Memory B cell (primary cell): Measurements from ENCODE around the gene NPHP4.

Source experiments
- ATAC-seq: fragments of 150-1000 bp; cut with Tn5 transposase; 2 replicates; pipeline ENCODE4 v1.10.0; 2021; ENCODE audit warnings: low read depth, mild to moderate bottlenecking, moderate library complexity
- DNase-seq, 2 donors: peaks; one replicate each; pipeline ENCODE4 v3.0.0; 2022; ENCODE audit warnings: low spot score in 2 of 2
- H3K27ac Mint-ChIP-seq: one replicate; pipeline ENCODE4 v1.8.0; 2022; ENCODE audit warnings: mild to moderate bottlenecking, moderate library complexity, mixed read lengths
- H3K27me3 Mint-ChIP-seq: one replicate; pipeline ENCODE4 v1.8.0; 2022; ENCODE audit warnings: mixed read lengths
- H3K36me3 Mint-ChIP-seq: one replicate; pipeline ENCODE4 v1.8.0; 2022; ENCODE audit warnings: mild to moderate bottlenecking, mixed read lengths
- H3K4me1 Mint-ChIP-seq: one replicate; pipeline ENCODE4 v1.8.0; 2022; ENCODE audit warnings: mixed read lengths
- H3K4me3 Mint-ChIP-seq: one replicate; pipeline ENCODE4 v1.8.0; 2022; ENCODE audit warnings: mild to moderate bottlenecking, moderate library complexity, mixed read lengths
- H3K9me3 Mint-ChIP-seq: one replicate; pipeline ENCODE4 v1.8.0; 2022; ENCODE audit warnings: mixed read lengths

The NPHP4 gene

DNA sequence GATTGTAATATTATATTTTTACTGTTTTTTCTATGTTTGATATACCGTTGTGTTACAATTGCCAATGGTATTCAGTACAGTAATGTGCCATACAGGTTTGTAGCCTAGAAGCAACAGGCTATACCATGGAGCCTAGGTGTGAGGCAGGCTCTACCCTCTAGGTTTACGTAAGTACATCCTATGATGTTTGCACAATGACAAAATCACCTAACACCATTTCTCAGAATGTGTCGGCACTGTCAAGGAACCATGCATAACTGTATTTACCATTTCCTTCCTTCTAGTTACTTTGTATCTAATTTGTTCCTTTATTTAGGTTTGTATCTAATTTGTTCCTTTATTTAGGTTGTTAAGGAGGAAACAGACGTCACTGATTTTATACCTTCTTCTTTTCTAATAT lies 9.9 kb downstream of the NPHP4 start:
- H3K4me1 Mint-ChIP-seq = peaks cover 15% of the 10 kb centered on the region

GRCh38 chr1:5981009-5981380 lies 11.2 kb downstream of the NPHP4 start:
- H3K4me3 Mint-ChIP-seq = no peak overlapping the region
- H3K36me3 Mint-ChIP-seq = peaks cover 2% of the 10 kb centered on the region
- ATAC-seq = no peak
- DNase-seq = no peak
- H3K27me3 Mint-ChIP-seq = no peaks in the 10 kb centered on the region
- no peak overlapping the region for H3K27ac Mint-ChIP-seq
- H3K9me3 Mint-ChIP-seq = no peaks in the 10 kb centered on the region
- peaks cover 16% of the 10 kb centered on the region for H3K4me1 Mint-ChIP-seq

More for the DNA sequence above, 9.9 kb downstream of the NPHP4 start:
- ATAC-seq (no peak), DNase-seq (no peak)
- Mint-ChIP-seq H3K27ac (no peak overlapping the region), H3K9me3 (no peaks in the 10 kb centered on the region), H3K4me3 (no peak overlapping the region), H3K27me3 (no peaks in the 10 kb centered on the region), H3K36me3 (peaks cover 1% of the 10 kb centered on the region)

DNA sequence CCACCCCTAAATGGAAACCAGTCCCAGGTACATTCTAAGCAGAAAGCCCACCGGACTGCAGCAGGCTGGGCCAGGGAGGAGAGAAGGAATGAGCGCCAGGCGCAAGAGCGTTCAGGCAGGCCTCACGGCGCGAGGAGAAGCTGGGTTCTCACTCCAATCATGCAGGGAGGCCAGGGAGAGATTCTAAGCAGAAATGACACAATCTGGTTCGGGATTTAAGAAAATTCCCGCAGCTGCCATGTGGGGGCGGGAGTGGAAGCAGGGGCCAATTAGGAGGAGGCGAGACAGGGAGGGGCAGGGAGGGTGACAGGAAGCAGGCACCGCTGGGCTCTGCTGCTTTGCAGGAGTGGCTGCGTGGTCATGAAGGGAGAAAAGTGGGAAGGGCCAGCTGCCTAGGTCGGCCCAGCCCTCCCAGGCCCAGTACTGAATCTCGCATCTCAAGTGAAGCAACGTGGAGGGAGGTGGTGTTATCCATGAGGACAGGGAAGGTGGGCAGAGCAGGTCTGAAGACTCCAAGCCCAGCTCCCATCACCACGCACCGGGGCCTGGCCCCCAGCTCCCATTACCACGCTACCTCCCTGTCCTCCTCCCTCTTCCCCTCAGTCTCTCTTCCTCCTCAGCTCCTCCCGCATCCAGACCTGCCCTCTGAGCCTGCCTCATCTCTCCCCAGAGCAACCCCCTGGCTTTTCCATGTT lies 11.8 kb downstream of the NPHP4 start:
- peaks cover 2% of the 10 kb centered on the region for H3K36me3 Mint-ChIP-seq
- ATAC-seq (no peak), DNase-seq (no peak)
- no peak overlapping the region for H3K4me3 Mint-ChIP-seq
- H3K4me1 Mint-ChIP-seq = peaks cover 16% of the 10 kb centered on the region
- no peaks in the 10 kb centered on the region for H3K27me3 Mint-ChIP-seq
- H3K27ac Mint-ChIP-seq = no peak overlapping the region
- H3K9me3 Mint-ChIP-seq = no peaks in the 10 kb centered on the region

GRCh38 chr1:5979536-5980313 lies 12.5 kb downstream of the NPHP4 start:
- ATAC-seq (no peak), DNase-seq (no peak)
- Mint-ChIP-seq H3K36me3 (peaks cover 2% of the 10 kb centered on the region), H3K27ac (no peak overlapping the region), H3K27me3 (no peaks in the 10 kb centered on the region), H3K9me3 (no peaks in the 10 kb centered on the region), H3K4me3 (no peak overlapping the region), H3K4me1 (peaks cover 16% of the 10 kb centered on the region)

- H3K4me3 Mint-ChIP-seq = no peak overlapping the region
- H3K9me3 Mint-ChIP-seq = no peaks in the 10 kb centered on the region
- H3K27ac Mint-ChIP-seq = no peak overlapping the region
- peaks cover 16% of the 10 kb centered on the region for H3K4me1 Mint-ChIP-seq
- ATAC-seq (no peak), DNase-seq (no peak)
- H3K27me3 Mint-ChIP-seq = no peaks in the 10 kb centered on the region
- peaks cover 2% of the 10 kb centered on the region for H3K36me3 Mint-ChIP-seq
These were observed 13.8 kb downstream of the NPHP4 start for GRCh38 chr1:5978452-5978851.

DNA sequence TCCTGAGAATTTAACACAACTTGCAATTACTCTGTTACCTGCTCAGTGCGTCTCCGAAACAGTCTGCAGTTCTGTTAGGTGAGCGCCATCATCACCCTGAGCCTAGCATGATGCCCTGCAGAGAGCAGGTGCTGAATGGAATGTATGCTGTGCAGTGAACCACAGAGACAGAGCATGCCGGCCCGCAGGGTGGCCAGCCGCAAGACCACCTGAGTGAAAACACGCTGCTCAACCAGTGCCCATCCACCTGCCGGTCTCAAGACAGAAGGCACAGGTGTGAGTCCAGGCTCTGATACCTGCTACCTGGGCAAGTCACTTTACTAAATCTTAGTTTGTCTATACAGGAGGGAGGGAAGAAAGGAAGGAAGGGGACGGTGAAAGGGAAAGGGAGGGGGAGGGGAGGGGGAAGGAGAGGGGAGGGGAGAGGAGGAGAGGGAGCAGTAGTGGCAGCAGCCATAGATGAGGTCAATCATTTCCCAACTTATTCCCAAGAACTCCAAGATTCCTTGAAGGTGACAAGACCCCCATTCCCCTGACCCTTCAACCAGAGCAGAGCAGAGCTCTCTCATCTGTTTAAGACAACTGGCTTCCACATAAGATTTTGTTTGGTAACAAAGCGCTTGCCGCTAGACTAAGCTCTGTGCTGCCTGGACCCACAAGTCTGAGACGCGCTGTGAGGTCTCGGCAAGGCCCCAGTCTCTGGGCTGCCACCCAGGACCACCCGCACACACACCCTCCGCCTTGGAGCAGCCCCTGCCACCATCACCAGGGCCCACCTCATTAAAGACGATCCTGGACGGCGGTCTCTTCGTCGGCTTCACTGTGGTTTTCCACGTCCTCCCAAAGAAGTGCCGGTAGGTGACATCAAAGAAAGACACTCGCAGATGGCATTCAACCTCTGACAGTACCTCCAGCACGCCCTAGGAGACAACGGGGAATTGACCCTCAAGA lies 14.5 kb downstream of the NPHP4 start:
- peaks cover 16% of the 10 kb centered on the region for H3K4me1 Mint-ChIP-seq
- H3K9me3 Mint-ChIP-seq = no peaks in the 10 kb centered on the region
- H3K36me3 Mint-ChIP-seq = peaks cover 2% of the 10 kb centered on the region
- H3K27ac Mint-ChIP-seq = peak overlapping the region; percentile 68
- H3K4me3 Mint-ChIP-seq = no peak overlapping the region
- ATAC-seq (no peak), DNase-seq (no peak)
- no peaks in the 10 kb centered on the region for H3K27me3 Mint-ChIP-seq

DNA sequence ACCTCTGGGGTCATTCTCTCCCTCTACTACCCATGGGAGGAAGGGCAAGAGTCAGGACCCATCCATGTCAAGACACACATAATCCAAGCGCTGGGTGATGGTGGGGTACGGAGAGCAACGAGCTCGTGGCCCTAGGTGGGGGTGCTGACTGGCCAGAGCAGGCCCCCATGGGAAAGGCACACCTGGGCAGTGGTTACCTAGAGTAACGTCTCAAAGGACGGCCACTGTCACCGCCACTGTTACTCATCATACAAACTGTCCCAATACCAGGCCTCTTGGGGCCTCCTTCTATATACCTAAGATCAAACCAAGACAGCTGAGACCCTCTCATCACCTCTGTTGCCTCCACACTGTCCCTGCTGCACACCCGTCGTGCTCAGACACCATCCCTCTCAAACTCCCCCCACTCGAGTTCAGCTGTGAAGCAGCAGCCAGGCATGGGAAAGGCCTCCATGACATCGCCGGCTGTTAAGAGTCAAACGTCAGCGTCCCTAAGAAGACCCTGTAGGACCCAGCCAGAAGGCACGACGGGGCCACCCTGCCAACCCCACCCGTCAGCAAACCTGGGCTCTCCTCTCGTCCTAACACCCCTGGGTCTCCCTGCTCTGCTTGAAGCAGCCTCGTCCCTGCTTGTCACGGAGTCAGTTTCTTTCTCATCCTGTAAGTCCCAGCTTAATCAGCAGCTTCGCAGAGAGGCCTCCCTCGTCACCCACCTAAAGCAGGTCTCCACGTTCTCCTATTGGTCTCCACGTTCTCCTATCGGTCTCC lies 15.3 kb downstream of the NPHP4 start:
- Mint-ChIP-seq H3K27me3 (no peaks in the 10 kb centered on the region), H3K4me3 (no peak overlapping the region), H3K4me1 (peaks cover 16% of the 10 kb centered on the region), H3K9me3 (no peaks in the 10 kb centered on the region), H3K36me3 (peaks cover 2% of the 10 kb centered on the region), H3K27ac (no peak overlapping the region)
- DNase-seq (no peak), ATAC-seq (no peak)

DNA sequence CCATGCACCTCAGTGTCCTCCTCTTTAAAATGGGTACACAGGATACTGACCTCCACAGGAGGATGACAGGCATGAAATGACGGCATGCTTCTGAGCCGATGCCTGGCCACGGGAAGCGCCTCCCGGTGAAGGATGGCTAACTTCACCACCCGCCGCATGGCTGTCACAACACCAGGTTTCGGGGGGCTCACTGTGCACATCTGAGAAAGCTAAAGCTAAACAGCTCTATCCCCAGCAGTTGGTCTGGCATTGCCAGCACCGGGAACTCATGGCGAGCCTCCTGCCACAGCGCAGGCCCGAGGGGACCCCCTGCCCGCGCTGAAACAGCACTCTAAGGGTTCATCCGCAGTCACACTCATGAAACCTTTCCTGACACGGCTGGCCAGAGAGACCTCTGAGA lies 16.0 kb downstream of the NPHP4 start:
- Mint-ChIP-seq H3K9me3 (no peaks in the 10 kb centered on the region), H3K36me3 (peaks cover 2% of the 10 kb centered on the region), H3K4me1 (peaks cover 16% of the 10 kb centered on the region), H3K4me3 (no peak overlapping the region), H3K27me3 (no peaks in the 10 kb centered on the region), H3K27ac (no peak overlapping the region)
- DNase-seq = no peak
- no peak for ATAC-seq

DNA sequence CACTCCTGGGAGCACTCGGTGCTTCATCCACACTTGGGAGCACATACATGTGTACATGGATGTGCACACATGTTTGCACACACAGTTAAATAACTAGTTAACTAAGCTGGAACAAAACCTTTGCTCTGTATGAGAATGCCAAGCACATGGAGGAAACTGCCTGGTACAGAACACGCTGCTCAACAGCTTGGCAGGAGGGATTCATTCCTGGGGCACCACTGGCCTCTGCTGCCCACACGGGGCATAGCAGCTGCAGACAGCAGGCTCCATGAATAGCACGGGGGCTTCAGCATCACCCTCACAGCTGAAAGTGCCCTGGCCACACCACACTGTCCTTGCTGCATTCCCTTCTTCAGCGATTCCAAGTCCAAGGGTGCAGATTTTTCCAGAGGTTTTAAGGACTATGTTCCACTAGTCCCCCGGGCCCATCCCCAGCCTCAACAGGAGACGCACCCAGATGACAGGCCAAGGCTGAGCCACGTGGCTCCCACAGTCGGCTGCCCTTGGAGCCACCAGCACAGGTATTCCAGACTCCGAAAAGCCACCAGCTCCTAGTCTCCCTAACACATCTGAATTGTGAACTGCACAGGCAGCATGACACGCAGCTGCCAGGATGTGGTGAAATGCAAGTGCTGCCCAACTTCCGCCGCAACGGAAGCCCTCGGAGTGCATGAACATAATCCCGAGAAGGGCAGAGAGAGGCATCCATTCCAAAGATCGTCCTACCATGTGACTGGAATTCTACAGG lies 16.9 kb downstream of the NPHP4 start:
- H3K4me3 Mint-ChIP-seq = no peak overlapping the region
- peaks cover 2% of the 10 kb centered on the region for H3K36me3 Mint-ChIP-seq
- ATAC-seq (peak; percentile 78), DNase-seq (peak; percentile 28 to 50)
- H3K9me3 Mint-ChIP-seq = no peaks in the 10 kb centered on the region
- H3K4me1 Mint-ChIP-seq = peaks cover 10% of the 10 kb centered on the region
- no peaks in the 10 kb centered on the region for H3K27me3 Mint-ChIP-seq
- no peak overlapping the region for H3K27ac Mint-ChIP-seq

- Mint-ChIP-seq H3K9me3 (no peaks in the 10 kb centered on the region), H3K4me1 (peaks cover 8% of the 10 kb centered on the region), H3K36me3 (peaks cover 2% of the 10 kb centered on the region), H3K27ac (no peak overlapping the region), H3K27me3 (no peaks in the 10 kb centered on the region), H3K4me3 (no peak overlapping the region)
- ATAC-seq (no peak), DNase-seq (no peak)
These were observed 17.6 kb downstream of the NPHP4 start for GRCh38 chr1:5974631-5975030.

DNA sequence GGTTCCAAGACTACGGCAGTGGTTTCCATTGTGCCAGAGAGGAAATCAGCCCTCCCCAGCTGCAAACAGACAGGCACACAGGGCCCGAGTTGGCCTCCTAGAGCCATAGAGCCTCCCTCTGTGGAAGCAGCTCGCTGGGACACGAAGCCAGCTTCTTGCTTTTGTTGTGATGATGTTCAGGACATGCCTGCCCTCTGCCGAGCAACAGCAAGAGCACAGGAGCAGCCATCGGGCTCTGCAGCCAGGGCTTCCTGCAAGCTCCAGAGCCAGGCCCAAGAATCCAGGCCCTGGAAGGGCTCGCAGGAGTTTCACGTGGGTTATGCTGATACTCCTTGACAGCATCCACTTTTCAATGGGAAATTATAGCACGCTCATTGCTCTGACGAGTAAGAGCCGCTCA lies 18.5 kb downstream of the NPHP4 start:
- Mint-ChIP-seq H3K9me3 (no peaks in the 10 kb centered on the region), H3K27ac (no peak overlapping the region), H3K4me1 (peaks cover 5% of the 10 kb centered on the region), H3K36me3 (peaks cover 2% of the 10 kb centered on the region), H3K4me3 (no peak overlapping the region), H3K27me3 (no peaks in the 10 kb centered on the region)
- DNase-seq (no peak), ATAC-seq (no peak)

DNA sequence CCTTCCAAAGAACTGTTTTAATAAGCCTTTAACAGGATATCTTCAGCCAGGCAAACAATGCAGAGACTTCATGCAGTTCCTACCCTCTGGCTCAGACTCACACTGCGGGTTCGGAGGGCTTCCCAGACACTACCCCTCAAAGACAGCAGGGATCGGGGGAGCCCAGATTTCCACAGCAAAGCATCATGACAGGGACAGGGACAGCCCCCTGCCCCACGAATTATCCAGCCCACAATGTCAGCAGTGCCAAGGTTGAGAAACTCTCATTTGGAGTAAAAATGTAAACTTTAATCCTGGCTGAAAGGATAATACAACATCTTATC lies 20.1 kb downstream of the NPHP4 start:
- H3K4me1 Mint-ChIP-seq = no peaks in the 10 kb centered on the region
- no peak overlapping the region for H3K4me3 Mint-ChIP-seq
- H3K27ac Mint-ChIP-seq = peak overlapping the region; percentile 35
- DNase-seq = no peak
- ATAC-seq = no peak
- H3K36me3 Mint-ChIP-seq = no peaks in the 10 kb centered on the region
- no peaks in the 10 kb centered on the region for H3K9me3 Mint-ChIP-seq
- H3K27me3 Mint-ChIP-seq = no peaks in the 10 kb centered on the region
